ENCODE results near the gene ADGRV1. TPM values are rescaled to one million over a fixed set of nuclear protein-coding genes. Genes with fewer than 3 reads are reported as not detected.

Gene ADGRV1
- total RNA-seq, 2 donors from 2014 or later = 0.44 to 0.52 TPM

DNA sequence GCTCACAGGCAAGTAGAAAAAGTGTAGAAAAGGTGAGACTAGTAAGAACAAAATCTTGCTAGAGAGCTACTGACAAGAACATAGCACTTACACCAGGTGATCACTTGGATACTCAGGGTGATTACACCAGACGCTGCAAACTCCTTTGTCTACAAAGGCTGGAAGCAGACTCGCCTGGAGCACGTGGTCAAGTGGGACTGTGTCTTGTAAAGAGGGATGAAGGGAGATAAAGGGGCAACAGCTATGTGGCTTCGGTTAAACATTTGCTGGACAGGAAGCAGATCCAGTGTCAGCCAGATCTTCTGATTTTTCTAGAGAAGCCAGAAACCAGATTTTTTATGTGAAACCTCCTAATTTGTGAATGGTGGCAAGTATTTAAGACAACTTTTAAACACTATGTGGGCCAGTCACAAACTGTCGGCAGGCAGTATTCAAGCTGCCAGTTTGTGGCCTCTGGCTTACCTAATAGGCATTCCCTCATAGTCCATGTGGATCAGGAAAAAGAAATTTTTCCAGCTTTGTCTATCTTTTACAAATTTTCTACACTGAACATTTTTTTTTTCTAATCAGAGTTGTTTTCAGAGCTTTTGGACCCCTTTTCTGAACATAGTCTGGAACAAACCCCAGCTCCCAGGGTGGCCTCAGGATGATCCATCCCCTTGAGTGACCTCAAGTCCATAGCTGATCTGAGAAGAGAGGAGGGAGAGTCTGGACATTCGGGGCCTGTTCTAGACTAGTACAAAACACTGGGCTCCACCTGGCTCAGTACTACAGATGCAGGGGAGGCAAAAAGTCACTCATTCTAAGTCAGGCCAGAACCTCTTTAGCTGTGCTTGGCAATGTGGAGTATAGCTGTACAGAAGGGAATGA lies 561.6 kb downstream of the ADGRV1 start:
- Mint-ChIP-seq H3K4me1 (peaks cover 2% of the 10 kb centered on the region), H3K27me3 (peaks cover 5% of the 10 kb centered on the region), H3K4me3 (no peak overlapping the region), H3K27ac (no peak overlapping the region), H3K36me3 (ENCODE audit: low read depth) (no peaks in the 10 kb centered on the region)
- H3K9me3 ChIP-seq (ENCODE audit: control insufficient read depth, low read length, poor library complexity, severe bottlenecking) = no peaks in the 10 kb centered on the region
- no peak for ATAC-seq
- no peak for DNase-seq

DNA sequence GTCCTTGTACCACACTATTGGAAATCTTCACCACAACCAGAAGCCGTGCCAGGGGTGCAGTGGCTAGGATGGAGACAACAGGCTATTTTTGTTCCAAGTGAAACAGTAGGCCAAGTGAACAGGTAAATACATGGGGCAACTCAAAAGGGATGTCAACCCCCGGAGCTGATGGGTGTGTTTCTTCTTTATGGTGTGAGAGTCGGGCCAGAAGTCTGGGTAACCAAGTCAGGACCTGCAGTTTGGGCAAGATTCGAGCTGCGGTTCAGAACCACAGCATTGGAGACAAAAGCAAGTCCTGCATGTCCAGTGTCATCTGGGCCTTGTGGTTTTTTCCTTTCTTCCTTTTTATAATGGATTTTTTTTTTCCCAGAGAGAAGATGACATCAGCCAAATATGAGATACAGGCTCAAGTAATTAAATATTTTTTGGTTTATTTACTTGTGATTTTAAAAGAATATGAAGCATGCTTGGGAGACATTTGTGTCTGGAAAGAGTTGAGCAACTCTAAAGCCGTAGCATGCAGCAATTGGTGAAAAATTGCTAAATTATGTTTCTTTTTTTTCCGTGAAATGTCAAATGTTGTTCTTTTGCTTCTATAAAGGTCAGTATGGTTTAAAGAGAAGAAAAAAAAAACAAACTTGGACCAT lies 562.9 kb downstream of the ADGRV1 start:
- Mint-ChIP-seq H3K27ac (no peak overlapping the region), H3K4me3 (no peak overlapping the region), H3K4me1 (peaks cover 2% of the 10 kb centered on the region), H3K36me3 (ENCODE audit: low read depth) (no peaks in the 10 kb centered on the region), H3K27me3 (no peaks in the 10 kb centered on the region)
- ATAC-seq (no peak), DNase-seq (no peak)
- no peaks in the 10 kb centered on the region for H3K9me3 ChIP-seq (ENCODE audit: control insufficient read depth, low read length, poor library complexity, severe bottlenecking)

DNA sequence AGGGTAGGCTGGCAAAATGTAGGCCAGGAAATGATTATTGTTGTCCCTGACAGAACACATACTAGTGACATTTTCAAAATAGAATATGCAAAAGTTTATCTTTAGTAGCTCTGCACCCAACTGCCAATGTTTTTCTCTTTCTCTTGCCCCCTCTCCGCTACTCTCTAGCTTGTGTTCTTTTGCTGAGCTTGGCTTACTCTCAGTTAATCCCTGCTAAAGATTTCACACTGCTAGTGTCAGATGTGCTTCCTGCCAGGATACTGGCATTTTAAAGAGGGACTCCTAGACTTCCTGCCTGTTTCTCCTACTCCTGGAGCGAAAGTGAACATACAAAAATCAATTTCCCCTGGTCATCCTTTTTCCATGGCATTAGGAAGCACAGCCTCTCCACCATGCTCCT lies 564.1 kb downstream of the ADGRV1 start:
- H3K4me3 Mint-ChIP-seq = no peak overlapping the region
- H3K36me3 Mint-ChIP-seq (ENCODE audit: low read depth) = no peaks in the 10 kb centered on the region
- H3K27ac Mint-ChIP-seq = no peak overlapping the region
- H3K27me3 Mint-ChIP-seq = no peaks in the 10 kb centered on the region
- peaks cover 2% of the 10 kb centered on the region for H3K4me1 Mint-ChIP-seq
- DNase-seq = no peak
- ATAC-seq = no peak
- no peaks in the 10 kb centered on the region for H3K9me3 ChIP-seq (ENCODE audit: control insufficient read depth, low read length, poor library complexity, severe bottlenecking)

DNA sequence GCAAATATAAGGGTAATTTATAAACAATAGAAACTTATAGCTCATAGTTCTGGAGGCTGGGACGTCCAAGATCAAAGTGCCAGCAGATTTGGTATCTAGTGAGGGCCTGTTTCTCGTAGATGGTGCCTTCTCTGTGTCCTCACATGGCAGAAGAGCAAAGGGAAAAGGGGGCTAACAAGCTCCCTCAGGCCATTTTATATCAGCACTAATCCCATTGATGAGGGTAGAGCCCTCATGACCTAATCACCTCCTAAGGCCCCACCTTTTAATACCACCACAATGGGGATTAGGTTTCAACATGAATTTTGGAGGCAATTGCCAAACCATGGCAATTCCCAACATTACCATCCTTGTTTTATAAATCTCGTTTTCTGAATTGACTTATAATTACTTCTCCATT lies 564.7 kb downstream of the ADGRV1 start:
- ATAC-seq (no peak), DNase-seq (no peak)
- Mint-ChIP-seq H3K36me3 (ENCODE audit: low read depth) (no peaks in the 10 kb centered on the region), H3K4me1 (peaks cover 2% of the 10 kb centered on the region), H3K4me3 (no peak overlapping the region), H3K27ac (no peak overlapping the region), H3K27me3 (no peaks in the 10 kb centered on the region)
- H3K9me3 ChIP-seq (ENCODE audit: control insufficient read depth, low read length, poor library complexity, severe bottlenecking) = no peaks in the 10 kb centered on the region

DNA sequence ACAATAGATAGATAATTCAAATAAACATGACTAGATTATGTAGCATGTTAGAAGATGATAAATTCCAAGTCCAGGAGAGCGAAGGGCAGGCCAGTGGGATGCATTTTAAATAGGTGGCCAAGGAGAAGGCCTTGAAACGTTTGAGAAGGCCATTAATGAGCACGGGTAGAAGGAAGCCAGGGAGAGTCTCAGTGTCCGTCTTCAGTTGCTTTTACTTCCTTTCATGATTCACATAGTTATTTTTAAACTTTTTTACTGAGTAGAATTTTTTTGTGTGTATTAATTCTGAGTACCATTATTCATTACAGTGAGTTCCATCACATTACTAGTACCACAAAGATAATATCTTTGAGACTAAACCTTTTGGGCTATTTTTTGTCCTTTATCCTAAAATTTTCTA lies 565.3 kb downstream of the ADGRV1 start:
- DNase-seq (no peak), ATAC-seq (no peak)
- Mint-ChIP-seq H3K27me3 (no peaks in the 10 kb centered on the region), H3K4me3 (no peak overlapping the region), H3K27ac (no peak overlapping the region), H3K36me3 (ENCODE audit: low read depth) (no peaks in the 10 kb centered on the region), H3K4me1 (no peaks in the 10 kb centered on the region)
- no peaks in the 10 kb centered on the region for H3K9me3 ChIP-seq (ENCODE audit: control insufficient read depth, low read length, poor library complexity, severe bottlenecking)

DNA sequence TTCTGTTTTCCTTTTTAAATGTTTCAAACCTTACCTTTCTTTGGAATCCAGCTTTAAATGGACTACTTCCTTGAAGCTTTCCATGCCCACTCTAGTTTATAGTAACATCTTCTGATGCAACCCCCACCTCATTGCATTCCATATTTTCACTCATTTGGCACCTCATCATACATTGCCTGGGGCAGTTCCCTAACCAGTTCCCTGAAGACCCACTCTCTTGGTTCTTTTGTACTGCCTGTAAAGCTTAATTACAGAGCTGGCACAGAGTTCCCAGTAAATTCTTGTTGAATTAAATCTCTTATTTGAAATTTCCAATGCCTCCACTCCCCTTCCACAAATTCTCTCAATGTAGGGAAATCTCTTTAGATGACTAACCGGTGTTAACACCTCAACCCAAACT lies 567.3 kb downstream of the ADGRV1 start:
- H3K4me1 Mint-ChIP-seq = no peaks in the 10 kb centered on the region
- no peak overlapping the region for H3K4me3 Mint-ChIP-seq
- H3K27me3 Mint-ChIP-seq = no peaks in the 10 kb centered on the region
- no peak for DNase-seq
- H3K9me3 ChIP-seq (ENCODE audit: control insufficient read depth, low read length, poor library complexity, severe bottlenecking) = no peaks in the 10 kb centered on the region
- ATAC-seq = no peak
- no peak overlapping the region for H3K27ac Mint-ChIP-seq
- H3K36me3 Mint-ChIP-seq (ENCODE audit: low read depth) = no peaks in the 10 kb centered on the region

DNA sequence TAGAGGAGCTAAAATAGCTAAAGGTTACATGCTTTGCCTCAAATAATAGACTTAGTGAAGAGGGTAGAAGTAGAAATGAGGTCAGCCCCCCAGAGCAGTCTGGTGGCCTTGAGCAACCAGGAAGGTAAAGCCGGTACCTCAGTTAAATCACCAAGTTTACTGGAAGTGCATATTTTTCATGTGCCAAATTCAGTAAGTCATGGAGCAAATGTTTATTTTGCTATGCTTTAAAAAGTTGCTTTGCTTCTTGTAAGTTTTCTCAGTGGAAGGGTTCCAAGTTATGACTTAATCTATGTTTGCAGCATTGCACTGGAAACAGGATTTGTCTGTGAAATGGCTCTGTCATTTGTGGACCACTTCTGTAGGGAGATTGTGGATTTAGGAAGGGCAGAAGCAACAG lies 567.9 kb downstream of the ADGRV1 start:
- no peaks in the 10 kb centered on the region for H3K36me3 Mint-ChIP-seq (ENCODE audit: low read depth)
- no peaks in the 10 kb centered on the region for H3K27me3 Mint-ChIP-seq
- DNase-seq (no peak), ATAC-seq (no peak)
- no peak overlapping the region for H3K4me3 Mint-ChIP-seq
- H3K9me3 ChIP-seq (ENCODE audit: control insufficient read depth, low read length, poor library complexity, severe bottlenecking) = no peaks in the 10 kb centered on the region
- no peak overlapping the region for H3K27ac Mint-ChIP-seq
- H3K4me1 Mint-ChIP-seq = no peaks in the 10 kb centered on the region

DNA sequence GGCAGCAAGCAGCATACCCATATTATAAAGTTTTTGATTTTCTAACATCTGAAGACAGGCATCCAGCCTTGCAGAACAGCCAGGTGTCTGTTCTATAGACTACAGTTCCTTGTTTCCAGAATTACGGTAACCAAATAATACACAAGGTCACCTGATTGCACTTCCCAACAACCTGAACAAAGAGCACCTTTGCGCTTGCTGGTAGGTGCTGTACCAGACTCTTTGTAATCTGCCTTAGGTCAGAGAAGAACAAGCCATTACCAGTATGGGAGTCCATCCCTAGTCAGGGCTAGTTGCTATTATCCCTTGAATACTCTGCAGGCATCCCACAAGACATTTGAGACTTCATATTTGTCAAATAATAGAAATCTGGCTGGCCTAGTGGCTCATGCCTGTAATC lies 568.3 kb downstream of the ADGRV1 start:
- no peak for ATAC-seq
- no peaks in the 10 kb centered on the region for H3K27me3 Mint-ChIP-seq
- DNase-seq = no peak
- H3K27ac Mint-ChIP-seq = no peak overlapping the region
- no peaks in the 10 kb centered on the region for H3K9me3 ChIP-seq (ENCODE audit: control insufficient read depth, low read length, poor library complexity, severe bottlenecking)
- no peaks in the 10 kb centered on the region for H3K36me3 Mint-ChIP-seq (ENCODE audit: low read depth)
- H3K4me3 Mint-ChIP-seq = no peak overlapping the region
- H3K4me1 Mint-ChIP-seq = no peaks in the 10 kb centered on the region

DNA sequence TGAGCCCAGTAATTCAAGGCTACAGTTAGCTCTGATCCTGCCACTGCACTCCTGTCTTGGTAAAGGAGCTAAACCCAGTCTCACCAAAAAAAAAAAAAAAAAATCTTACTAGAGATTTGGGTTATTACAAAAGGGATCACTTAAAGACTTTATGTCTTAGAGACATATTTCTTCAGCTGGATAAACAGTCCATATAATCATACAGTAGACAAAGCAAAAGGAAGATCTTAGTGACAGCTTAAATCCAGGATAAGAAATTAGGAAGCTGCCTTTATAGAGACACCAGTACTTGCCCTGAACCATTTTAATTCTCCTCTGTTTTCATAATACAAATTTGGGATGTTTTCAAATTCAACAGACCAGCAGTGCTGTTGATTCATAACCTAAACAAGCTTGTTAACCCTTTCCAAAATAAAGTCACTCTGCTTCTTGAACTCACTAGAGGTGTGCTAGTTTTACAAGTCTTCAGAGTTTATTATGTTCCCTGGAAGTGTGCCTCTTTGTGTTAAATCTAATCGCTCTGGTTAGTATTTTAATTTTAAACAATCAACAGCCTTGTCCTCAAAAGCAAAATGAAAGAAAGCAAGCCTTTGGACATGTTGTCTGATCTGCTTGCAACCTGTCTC lies 569.0 kb downstream of the ADGRV1 start:
- H3K9me3 ChIP-seq (ENCODE audit: control insufficient read depth, low read length, poor library complexity, severe bottlenecking) = no peaks in the 10 kb centered on the region
- peaks cover 3% of the 10 kb centered on the region for H3K27me3 Mint-ChIP-seq
- peaks cover 3% of the 10 kb centered on the region for H3K36me3 Mint-ChIP-seq (ENCODE audit: low read depth)
- no peak overlapping the region for H3K27ac Mint-ChIP-seq
- ATAC-seq = no peak
- no peak overlapping the region for H3K4me3 Mint-ChIP-seq
- no peaks in the 10 kb centered on the region for H3K4me1 Mint-ChIP-seq
- DNase-seq = no peak

DNA sequence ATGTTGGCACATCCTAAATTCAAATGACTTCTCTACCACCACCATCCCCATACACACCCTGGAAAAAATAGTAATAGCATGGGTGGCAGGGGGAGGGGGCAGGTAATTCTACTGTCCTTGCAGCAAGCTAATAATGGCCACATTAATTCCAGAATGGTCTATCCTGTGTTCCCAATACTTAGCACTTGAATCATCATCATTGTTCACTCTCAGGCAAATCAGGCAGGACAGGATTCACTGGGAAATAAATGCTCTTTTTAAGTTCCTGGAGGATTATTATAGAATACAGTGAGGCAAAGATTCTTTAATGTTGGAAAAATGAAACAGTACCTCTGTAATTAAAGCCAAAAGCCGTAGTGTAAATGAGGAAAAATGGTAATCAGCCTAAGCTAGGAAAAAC lies 570.0 kb downstream of the ADGRV1 start:
- ATAC-seq = no peak
- H3K9me3 ChIP-seq (ENCODE audit: control insufficient read depth, low read length, poor library complexity, severe bottlenecking) = no peaks in the 10 kb centered on the region
- DNase-seq = no peak
- Mint-ChIP-seq H3K4me1 (no peaks in the 10 kb centered on the region), H3K4me3 (no peak overlapping the region), H3K27me3 (peaks cover 7% of the 10 kb centered on the region), H3K36me3 (ENCODE audit: low read depth) (peaks cover 5% of the 10 kb centered on the region), H3K27ac (no peak overlapping the region)

DNA sequence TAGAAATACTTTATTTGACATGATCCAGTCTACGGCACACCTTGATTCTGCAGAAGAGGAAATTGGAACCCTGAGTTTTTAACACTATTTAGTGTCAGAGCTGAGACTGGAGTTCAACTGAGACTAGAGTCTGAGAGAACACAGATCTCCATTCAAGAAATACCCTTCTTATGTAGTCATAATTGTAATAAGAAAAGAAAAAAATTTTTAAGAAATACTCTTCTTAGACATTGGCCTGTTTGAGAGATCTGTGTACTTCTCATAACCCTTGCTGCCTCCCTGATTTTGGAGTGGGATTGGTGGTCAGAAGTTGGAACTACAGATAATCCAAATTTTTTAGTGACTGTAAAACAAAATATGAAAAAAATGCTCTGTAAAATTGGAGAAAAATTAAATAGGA lies 571.2 kb downstream of the ADGRV1 start:
- no peak overlapping the region for H3K27ac Mint-ChIP-seq
- H3K36me3 Mint-ChIP-seq (ENCODE audit: low read depth) = peaks cover 5% of the 10 kb centered on the region
- H3K27me3 Mint-ChIP-seq = peaks cover 11% of the 10 kb centered on the region
- no peak overlapping the region for H3K4me3 Mint-ChIP-seq
- no peaks in the 10 kb centered on the region for H3K4me1 Mint-ChIP-seq
- H3K9me3 ChIP-seq (ENCODE audit: control insufficient read depth, low read length, poor library complexity, severe bottlenecking) = no peaks in the 10 kb centered on the region
- DNase-seq (no peak), ATAC-seq (no peak)

DNA sequence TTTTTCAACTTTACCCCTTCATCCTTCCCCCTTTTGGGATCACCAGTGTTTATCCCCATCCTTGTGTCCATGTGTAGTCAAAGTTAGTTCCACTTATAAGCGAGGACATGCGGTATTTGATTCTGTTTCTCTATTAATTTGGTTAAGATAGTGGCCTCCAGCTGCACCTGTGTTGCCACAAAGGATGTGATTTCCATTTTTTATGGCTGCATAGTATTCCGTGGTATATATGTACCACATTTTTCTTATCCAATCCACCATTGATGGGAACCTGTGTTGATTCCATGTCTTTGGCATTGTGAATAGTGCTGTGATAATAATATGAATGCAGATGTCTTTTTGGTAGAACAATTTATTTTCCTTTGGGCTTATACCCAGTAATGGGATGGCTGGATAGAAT lies 572.2 kb downstream of the ADGRV1 start:
- ATAC-seq (no peak), DNase-seq (no peak)
- H3K27me3 Mint-ChIP-seq = peaks cover 16% of the 10 kb centered on the region
- no peak overlapping the region for H3K27ac Mint-ChIP-seq
- H3K4me3 Mint-ChIP-seq = no peak overlapping the region
- no peaks in the 10 kb centered on the region for H3K4me1 Mint-ChIP-seq
- H3K9me3 ChIP-seq (ENCODE audit: control insufficient read depth, low read length, poor library complexity, severe bottlenecking) = no peaks in the 10 kb centered on the region
- H3K36me3 Mint-ChIP-seq (ENCODE audit: low read depth) = peaks cover 5% of the 10 kb centered on the region

DNA sequence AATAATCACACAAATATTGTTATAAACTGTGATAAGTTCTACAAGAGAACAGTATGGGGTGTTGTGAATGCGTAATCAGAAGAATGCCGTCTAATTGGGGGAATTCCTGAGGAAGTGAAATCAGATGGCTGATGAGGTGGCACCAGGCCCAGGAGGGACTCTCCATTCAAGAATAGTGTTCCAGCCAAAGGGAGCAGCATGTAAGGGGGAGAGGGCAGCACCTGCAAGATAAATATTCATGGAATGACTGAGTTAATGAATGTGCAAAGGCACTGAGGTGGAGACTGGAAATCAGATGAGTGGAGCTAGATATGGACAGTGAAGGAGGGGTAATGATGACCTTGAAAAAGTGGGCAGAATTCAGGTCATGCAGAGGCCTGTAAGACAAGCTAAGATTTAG lies 574.0 kb downstream of the ADGRV1 start:
- H3K36me3 Mint-ChIP-seq (ENCODE audit: low read depth) = peaks cover 5% of the 10 kb centered on the region
- H3K4me3 Mint-ChIP-seq = peak overlapping the region; percentile 22
- peaks cover 18% of the 10 kb centered on the region for H3K27me3 Mint-ChIP-seq
- no peak overlapping the region for H3K27ac Mint-ChIP-seq
- H3K4me1 Mint-ChIP-seq = no peaks in the 10 kb centered on the region
- ATAC-seq (no peak), DNase-seq (no peak)
- no peaks in the 10 kb centered on the region for H3K9me3 ChIP-seq (ENCODE audit: control insufficient read depth, low read length, poor library complexity, severe bottlenecking)

Data from T-helper 17 cell (primary cell).